ENCODE data around the gene TXNDC9. TPM values are rescaled to one million over a fixed set of nuclear protein-coding genes. Genes with fewer than 3 reads are reported as not detected.

TXNDC9 gene
- total RNA-seq, 2 experiments from 2014 or later = 8.3 TPM

- POLR2A ChIA-PET = no interaction called here
Measured at GRCh38 chr2:99275882-99276281, 60.3 kb downstream of the TXNDC9 start.

More at GRCh38 chr2:99275882-99276281, 60.3 kb downstream of the TXNDC9 start:
- no peak for ATAC-seq (ENCODE audit: poor library complexity)
- intact Hi-C loops (cut with DNase I, micrococcal nuclease) = no loop called here
- no peak overlapping the region for H3K4me3 Mint-ChIP-seq
- no peak for TF ChIP-seq CTCF (IDR thresholded peaks at IDR 0.05)
- no peak overlapping the region for H3K27ac Mint-ChIP-seq
- Histone ChIP-seq H3K36me3 (ENCODE audit: insufficient read depth, low read length) (no peaks in the 10 kb centered on the region), H3K27me3 (ENCODE audit: control insufficient read depth in 1 of 2, insufficient read depth in 2 of 2, low read length in 2 of 2) (no peaks in the 10 kb centered on the region), H3K4me1 (ENCODE audit: insufficient read depth, low read length) (no peaks in the 10 kb centered on the region), H3K27ac (ENCODE audit: low read depth in 1 of 2, low read length in 2 of 2) (no peak overlapping the region), H3K9me3 (ENCODE audit: control insufficient read depth in 1 of 2, insufficient read depth in 1 of 2, low read length in 2 of 2) (peaks cover 2 to 5% of the 10 kb centered on the region in 2 experiments), H3K4me3 (ENCODE audit: low read length) (no peak overlapping the region)
- no peaks in the 10 kb centered on the region for H3K4me1 Mint-ChIP-seq (ENCODE audit: low read depth)
- CTCF ChIA-PET = no interaction called here
- no peak for DNase-seq
- H3K36me3 Mint-ChIP-seq (ENCODE audit: low read depth) = peaks cover 31% of the 10 kb centered on the region
- H3K27me3 Mint-ChIP-seq = no peaks in the 10 kb centered on the region
- peaks cover 17% of the 10 kb centered on the region for H3K9me3 Mint-ChIP-seq

Other genes with a start within 250 kb of the TXNDC9 start
- gene C2orf15, start 194.6 kb downstream of the TXNDC9 start, total RNA-seq = 1 to 10 TPM; 2.1 to 2.8 TPM
- 10 to 100 TPM; 10.6 to 11.0 TPM for gene TSGA10, start 181.4 kb downstream of the TXNDC9 start, total RNA-seq
- gene LIPT1, start 181.4 kb downstream of the TXNDC9 start, total RNA-seq = 10 to 100 TPM; 12.5 to 13.3 TPM
- 10 to 100 TPM; 14.1 to 14.6 TPM for gene MITD1, start 155.3 kb downstream of the TXNDC9 start, total RNA-seq
- 1 to 10 TPM; 8.6 to 9.5 TPM for gene MRPL30, start 155.1 kb downstream of the TXNDC9 start, total RNA-seq
- gene LYG2, start 80.7 kb downstream of the TXNDC9 start, total RNA-seq = not detected
- 1 to 10 TPM in 1 of 2 experiments, under 1 TPM in 1; 0.71 to 1.3 TPM for gene LYG1, start 35.1 kb downstream of the TXNDC9 start, total RNA-seq
- gene EIF5B, start 1.1 kb upstream of the TXNDC9 start, total RNA-seq = 10 to 100 TPM; 27.8 to 33.2 TPM
- 10 to 100 TPM; 39.8 TPM for gene REV1, start 153.7 kb upstream of the TXNDC9 start, total RNA-seq